ENCODE measurements around the gene RMDN2.
"Not testable (repeated sequence)": the region's sequence is repeated elsewhere in the genome, so short reads cannot be mapped to it uniquely, and the experiment has no call there.

The RMDN2 gene

DNA sequence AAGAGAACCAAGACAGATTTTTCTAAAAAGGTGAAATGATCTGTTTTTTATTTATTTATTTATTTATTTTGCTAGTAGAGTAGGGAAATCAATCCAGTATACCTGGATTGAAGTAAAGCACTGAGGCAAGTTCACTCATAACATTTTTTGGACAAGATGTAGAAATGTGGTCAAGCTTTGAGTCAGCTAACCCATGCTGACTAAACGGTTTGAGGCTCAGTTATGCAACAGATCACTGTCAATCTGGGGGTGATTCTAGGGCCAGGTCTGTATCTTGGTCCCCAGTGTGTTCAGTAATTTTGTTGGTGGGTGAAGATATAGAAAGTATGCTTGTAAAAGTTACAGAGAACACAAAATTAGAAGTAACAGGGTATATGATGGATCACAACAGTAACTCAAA lies 60.2 kb downstream of the RMDN2 start:
- no peak for TF ChIP-seq MYC (IDR thresholded peaks at IDR 0.05; ENCODE audit: low read depth, low read length)
- no peak for TF ChIP-seq POLR2A (IDR thresholded peaks at IDR 0.05; ENCODE audit: extremely low read depth, insufficient read length)
- TF ChIP-seq, protein P1, sequence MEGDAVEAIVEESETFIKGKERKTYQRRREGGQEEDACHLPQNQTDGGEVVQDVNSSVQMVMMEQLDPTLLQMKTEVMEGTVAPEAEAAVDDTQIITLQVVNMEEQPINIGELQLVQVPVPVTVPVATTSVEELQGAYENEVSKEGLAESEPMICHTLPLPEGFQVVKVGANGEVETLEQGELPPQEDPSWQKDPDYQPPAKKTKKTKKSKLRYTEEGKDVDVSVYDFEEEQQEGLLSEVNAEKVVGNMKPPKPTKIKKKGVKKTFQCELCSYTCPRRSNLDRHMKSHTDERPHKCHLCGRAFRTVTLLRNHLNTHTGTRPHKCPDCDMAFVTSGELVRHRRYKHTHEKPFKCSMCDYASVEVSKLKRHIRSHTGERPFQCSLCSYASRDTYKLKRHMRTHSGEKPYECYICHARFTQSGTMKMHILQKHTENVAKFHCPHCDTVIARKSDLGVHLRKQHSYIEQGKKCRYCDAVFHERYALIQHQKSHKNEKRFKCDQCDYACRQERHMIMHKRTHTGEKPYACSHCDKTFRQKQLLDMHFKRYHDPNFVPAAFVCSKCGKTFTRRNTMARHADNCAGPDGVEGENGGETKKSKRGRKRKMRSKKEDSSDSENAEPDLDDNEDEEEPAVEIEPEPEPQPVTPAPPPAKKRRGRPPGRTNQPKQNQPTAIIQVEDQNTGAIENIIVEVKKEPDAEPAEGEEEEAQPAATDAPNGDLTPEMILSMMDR (IDR thresholded peaks at IDR 0.05; ENCODE audit: low read depth, low read length), result no peak
- TF ChIP-seq, protein P2, sequence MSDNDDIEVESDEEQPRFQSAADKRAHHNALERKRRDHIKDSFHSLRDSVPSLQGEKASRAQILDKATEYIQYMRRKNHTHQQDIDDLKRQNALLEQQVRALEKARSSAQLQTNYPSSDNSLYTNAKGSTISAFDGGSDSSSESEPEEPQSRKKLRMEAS (IDR thresholded peaks at IDR 0.05; ENCODE audit: low read depth, low read length), result no peak
- peak; percentile 84 for DNase-seq (ENCODE audit: low read depth)
- H3K4me3 ChIP-seq (ENCODE audit: low read depth, low read length), result no peak overlapping the region

DNA sequence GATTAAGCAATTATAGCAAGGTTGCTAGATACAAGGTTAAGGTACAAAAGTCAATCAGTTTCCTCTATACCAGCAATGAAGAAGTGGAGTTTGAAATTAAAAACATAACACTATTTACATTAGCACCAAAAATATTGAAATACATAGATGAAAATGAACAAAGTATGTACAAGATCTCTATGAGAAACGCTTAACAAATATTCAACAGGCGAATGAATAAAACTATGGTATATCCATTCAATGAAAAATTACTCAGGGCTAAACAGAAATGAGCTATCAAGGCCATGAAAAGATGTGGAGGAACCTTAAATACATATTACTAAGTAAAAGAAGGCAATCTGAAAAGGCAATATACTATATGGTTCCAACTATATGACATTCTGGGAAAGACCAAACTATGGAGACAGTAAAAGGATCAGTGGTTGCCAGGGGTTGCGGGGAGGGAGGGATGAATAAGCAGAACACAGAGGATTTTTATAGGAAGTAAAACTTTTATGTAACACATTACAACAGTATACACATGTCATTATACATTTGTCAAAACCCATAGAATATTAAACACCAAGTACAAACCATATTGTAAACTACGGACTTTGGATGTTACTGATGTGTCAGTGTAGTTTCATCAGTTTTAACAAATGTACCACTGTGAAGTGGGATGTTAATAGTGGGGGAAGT lies 62.1 kb downstream of the RMDN2 start:
- no peak overlapping the region for H3K4me3 ChIP-seq (ENCODE audit: low read depth, low read length)
- TF ChIP-seq, protein P2 (IDR thresholded peaks at IDR 0.05; ENCODE audit: low read depth, low read length), result no peak
- TF ChIP-seq, protein P1 (IDR thresholded peaks at IDR 0.05; ENCODE audit: low read depth, low read length), result no peak
- TF ChIP-seq MYC (IDR thresholded peaks at IDR 0.05; ENCODE audit: low read depth, low read length), result no peak
- TF ChIP-seq POLR2A (IDR thresholded peaks at IDR 0.05; ENCODE audit: extremely low read depth, insufficient read length), result no peak
- DNase-seq (ENCODE audit: low read depth), result no peak

DNA sequence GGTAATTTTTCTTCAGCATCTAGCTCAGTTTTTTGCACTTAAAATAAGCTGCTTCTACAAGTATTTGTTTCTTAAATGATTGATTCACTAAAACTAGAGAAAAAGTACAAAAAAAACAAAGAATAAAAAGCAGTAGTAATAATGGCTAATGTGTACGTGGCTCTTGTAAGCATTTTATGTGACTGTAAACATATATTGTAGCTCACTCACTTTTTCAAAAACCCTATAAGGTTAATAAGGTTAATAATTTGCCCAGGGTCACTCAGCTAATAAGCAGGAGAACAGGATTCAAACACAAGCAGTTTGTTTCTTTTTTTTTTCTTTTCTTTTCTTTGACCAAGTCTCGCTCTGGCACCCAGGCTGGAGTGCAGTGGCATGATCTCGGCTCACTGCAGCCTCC lies 67.5 kb downstream of the RMDN2 start:
- DNase-seq (ENCODE audit: low read depth), result no peak
- TF ChIP-seq MYC (IDR thresholded peaks at IDR 0.05; ENCODE audit: low read depth, low read length), result no peak
- TF ChIP-seq, protein P1 (IDR thresholded peaks at IDR 0.05; ENCODE audit: low read depth, low read length), result no peak
- TF ChIP-seq, protein P2 (IDR thresholded peaks at IDR 0.05; ENCODE audit: low read depth, low read length), result no peak
- no peak for TF ChIP-seq POLR2A (IDR thresholded peaks at IDR 0.05; ENCODE audit: extremely low read depth, insufficient read length)
- H3K4me3 ChIP-seq (ENCODE audit: low read depth, low read length), result no peak overlapping the region

DNA sequence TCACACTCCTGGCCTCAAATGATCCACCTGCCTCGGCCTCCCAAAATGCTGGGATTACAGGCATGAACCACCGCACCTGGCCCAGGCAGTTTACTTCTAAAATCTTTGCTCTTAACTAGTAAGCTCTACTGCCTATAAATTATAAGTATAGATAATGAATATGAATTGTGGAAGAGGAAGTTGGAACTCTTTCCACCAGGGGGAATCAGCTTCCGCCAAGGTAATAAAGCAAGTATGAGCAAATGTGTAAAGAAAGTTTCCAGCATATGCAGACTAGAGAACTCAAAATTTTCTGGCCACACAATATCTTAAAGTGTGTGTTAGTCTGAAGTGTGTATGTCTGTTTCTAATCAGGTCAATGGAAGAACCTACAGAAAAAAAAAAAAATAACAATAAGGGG lies 68.1 kb downstream of the RMDN2 start:
- H3K4me3 ChIP-seq (ENCODE audit: low read depth, low read length), result no peak overlapping the region
- TF ChIP-seq, protein P2 (IDR thresholded peaks at IDR 0.05; ENCODE audit: low read depth, low read length), result no peak
- DNase-seq (ENCODE audit: low read depth), result peak; percentile 19

DNA sequence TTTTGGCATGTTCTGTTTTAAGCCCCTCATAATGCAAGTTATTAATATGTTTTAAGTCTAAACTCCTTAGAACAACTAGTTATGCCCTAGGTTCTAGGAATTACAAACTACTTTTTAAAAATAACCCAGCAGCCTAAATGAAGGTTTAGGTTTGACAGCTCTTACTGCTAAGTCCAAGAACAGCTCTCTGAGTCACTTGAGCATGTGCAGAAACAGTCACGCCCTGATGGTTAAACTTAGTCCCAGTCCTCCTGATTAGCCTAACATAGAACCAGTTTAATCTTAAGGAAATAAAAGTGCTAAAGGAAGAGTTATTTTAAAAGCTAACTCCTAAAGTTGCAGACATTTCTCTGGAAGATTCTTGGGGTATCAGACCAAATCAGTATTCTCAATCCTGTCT lies 72.5 kb downstream of the RMDN2 start:
- no peak for DNase-seq (ENCODE audit: low read depth)
- H3K4me3 ChIP-seq (ENCODE audit: low read depth, low read length), result no peak overlapping the region
- TF ChIP-seq MYC (IDR thresholded peaks at IDR 0.05; ENCODE audit: low read depth, low read length) (no peak), POLR2A (IDR thresholded peaks at IDR 0.05; ENCODE audit: extremely low read depth, insufficient read length) (no peak)
- TF ChIP-seq, protein P2 (IDR thresholded peaks at IDR 0.05; ENCODE audit: low read depth, low read length), result no peak
- TF ChIP-seq, protein P1 (IDR thresholded peaks at IDR 0.05; ENCODE audit: low read depth, low read length), result no peak

DNA sequence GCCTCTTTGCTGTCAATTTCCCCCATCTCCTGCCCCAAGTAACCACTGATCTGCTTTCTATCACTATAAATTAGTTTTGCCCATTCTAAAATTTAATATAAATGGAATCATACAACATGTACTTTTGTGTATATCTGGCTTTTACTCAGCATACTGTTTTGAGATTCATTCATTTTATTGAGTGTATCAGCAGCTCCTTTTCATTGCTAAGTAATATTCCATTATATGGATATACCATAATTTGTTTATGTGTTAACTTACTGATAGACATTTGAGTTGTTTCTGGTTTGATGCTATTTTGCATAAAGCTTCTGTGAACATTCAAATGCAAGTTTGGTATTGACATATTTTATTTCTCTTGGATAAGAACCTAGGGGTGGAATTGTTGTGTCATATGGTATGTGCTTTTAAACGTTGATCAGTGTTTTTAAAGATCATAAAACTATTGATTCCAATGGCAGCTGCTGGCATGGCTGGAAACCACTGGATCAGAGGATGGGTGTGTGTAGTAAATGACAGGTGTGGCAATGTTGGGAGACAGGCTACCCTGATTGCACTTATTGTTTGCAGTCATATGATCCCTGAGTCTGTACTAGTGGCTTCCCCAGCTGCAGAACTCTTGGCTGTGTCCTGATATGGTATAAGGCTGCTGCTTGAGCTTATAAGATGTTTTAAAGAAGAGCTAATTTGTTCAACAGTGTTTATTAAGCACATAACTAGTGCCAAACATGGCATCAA lies 75.6 kb downstream of the RMDN2 start:
- no peak for DNase-seq (ENCODE audit: low read depth)
- TF ChIP-seq, protein P1 (IDR thresholded peaks at IDR 0.05; ENCODE audit: low read depth, low read length), result no peak
- TF ChIP-seq MYC (IDR thresholded peaks at IDR 0.05; ENCODE audit: low read depth, low read length), result no peak
- TF ChIP-seq, protein P2 (IDR thresholded peaks at IDR 0.05; ENCODE audit: low read depth, low read length), result no peak
- TF ChIP-seq POLR2A (IDR thresholded peaks at IDR 0.05; ENCODE audit: extremely low read depth, insufficient read length), result no peak
- no peak overlapping the region for H3K4me3 ChIP-seq (ENCODE audit: low read depth, low read length)

DNA sequence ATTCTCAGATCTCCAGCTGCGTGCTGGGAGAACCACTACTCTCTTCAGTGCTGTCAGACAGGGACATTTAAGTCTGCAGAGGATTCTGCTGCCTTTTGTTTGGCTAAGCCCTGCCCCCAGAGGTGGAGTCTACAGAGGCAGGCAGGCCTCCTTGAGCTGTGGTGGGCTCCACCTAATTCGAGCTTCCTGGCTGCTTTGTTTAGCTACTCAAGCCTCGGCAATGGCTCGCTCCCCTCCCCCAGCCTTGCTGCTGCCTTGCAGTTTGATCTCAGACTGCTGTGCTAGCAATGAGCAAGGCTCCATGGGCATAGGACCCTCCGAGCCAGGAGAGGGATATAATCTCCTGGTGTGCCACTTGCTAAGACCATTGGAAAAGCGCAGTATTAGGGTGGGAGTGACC lies 85.1 kb downstream of the RMDN2 start:
- not testable (repeated sequence) for H3K4me3 ChIP-seq (ENCODE audit: low read depth, low read length); DNase-seq (ENCODE audit: low read depth)

Data from NB4 (cell line).